GM18519 (cell line): ENCODE measurements around the gene GTSF1L.

Experiments
- ATAC-seq: cut with Tn5 transposase; IDR thresholded peaks from one replicate; pipeline ENCODE4 v1.9.1; 2021; ENCODE audit warnings: mild to moderate bottlenecking, moderate library complexity; ENCODE audit not compliant: unreplicated experiment, low FRiP score

Gene GTSF1L

DNA sequence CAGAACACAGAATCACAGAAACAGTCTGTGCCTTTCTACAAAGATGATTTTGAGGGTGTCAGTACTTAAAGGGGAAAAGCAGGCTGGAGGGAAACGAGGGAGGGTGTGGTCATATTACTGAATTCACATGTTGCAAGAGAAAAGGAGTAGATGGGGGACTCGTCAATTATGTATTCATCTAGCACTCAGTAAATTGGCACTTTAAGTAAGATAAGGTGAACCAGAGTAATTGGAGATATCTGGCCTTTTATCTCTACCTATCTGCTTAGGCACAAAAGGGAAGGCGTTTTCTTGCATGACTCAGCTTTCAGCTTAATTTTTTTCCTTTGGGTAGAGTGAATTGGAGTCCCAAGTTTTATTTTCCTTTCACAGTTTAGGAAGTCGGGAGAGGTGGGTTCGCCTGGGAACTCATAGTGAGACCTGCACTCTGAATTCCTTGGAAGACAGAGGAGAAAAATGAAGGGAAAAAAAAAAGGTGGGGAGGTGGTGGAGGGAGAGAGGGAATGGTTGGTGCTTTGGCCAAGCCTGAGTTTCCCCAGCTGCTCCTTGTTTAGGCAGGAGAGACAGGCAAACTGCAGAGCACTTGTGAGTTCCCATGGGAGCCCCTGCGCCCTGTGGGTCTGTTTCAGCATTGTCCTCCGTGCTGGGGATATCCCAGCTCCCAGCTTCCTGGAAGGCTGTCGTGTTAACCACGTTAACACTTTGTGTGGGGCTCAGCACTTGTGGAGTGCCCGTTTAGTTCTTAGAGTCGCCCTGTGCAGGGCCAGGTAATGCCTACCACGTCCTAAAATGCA, 19.7 kb upstream of the GTSF1L start:
- ATAC-seq, result no peak

DNA sequence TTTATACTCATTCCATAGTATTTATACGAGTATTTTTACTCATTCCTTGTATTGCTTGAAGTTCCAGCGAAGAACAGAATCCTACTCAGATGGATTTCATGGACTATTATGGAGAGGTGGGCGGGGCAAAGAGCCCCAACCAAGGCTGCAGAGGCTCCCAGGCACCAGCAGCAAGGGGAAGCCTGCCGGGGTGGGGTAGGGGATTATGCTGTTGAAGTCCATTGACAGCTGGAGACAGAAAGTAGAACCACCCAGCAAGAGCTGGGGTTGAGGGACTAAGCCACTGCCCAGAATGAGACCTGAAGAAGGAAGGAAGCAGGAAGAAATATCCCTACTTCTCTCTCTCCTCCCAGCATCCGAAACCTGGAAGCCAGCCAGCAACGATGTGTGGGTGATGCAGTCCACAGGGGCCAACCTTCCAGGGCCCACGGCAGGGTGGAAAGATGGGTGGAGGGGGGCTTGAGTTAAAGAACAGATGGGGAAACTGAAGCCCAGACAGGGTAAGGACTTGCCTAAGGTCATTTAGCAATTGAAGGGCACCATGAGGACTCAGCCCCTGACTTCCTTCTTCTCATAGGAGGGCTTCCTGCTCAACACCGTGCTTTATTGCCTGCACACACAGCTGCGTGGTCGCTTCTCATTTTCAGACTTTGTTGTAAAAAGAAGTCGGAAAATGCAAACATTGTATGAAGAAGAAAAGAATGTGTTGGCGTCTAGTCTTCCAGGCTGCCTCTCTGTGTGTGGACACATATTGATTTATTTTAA, 18.3 kb upstream of the GTSF1L start:
- no peak for ATAC-seq

- ATAC-seq, result no peak
Measured at GRCh38 chr20:43744151-43744611, 17.4 kb upstream of the GTSF1L start.

DNA sequence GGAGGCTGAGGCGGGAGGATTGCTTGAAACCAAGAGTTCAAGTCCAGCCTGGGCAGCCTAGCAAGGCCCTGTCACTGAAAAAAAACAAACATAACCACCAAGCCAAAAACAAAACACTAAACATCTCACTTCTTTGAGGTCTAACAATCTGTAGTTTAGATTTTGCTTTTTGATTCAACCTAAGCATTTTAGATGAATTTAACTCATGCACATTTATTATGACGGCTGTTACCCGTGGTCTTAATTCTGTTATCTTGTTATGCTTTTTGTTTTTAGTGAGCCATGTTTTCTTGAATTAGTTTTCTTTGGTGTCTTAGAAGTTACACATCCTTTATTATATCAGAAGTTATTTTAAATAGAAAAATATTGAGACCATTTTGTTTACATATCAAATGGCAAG, 13.8 kb upstream of the GTSF1L start:
- no peak for ATAC-seq

DNA sequence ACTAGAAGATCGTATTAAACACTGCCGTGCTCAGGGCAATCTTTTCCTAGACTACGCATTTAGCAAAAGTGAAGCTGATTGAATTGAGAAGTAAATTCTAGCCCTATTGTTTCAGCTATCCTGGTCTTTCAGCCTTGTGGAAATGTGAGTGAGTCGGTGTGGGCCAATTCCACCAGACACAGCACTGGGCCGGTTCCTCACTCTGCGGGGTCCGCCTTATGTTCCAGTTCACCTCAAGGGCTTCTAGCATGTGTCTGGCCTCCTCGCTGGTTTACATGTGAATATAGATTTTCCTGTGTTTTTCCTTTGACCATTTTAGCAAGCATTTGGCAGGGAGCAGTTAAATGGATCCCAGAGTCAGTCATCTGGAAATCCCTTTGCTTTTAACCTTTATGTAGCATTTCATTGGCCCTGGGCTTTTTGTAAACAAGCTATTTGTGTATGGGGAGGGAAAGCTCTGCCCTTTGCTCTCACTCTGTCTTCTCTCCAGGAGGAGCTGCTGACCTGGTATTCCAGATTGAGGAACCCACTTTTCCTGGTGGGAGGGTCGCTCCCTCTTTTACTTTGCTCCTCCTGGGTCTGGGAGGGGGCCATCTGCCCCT, 12.4 kb upstream of the GTSF1L start:
- no peak for ATAC-seq

DNA sequence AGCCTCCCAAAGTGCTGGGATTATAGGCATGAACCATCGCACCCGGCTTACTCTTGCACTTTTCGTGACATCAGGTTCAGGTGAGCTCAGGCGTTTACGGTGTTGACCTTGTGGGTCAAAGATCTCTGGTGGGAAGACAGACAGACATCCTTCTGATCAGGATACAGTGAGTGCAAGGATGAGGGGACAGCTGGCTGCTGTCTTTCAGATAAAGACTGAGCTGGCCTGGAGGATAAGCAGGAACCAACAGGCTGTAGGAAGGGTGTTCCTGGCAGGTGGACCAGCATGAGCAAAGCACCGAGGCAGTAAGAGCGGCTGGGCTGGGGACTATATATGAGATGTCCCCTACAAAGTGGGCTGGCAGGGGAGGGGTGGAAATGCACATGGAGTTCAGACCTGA, 11.1 kb upstream of the GTSF1L start:
- ATAC-seq, result no peak

DNA sequence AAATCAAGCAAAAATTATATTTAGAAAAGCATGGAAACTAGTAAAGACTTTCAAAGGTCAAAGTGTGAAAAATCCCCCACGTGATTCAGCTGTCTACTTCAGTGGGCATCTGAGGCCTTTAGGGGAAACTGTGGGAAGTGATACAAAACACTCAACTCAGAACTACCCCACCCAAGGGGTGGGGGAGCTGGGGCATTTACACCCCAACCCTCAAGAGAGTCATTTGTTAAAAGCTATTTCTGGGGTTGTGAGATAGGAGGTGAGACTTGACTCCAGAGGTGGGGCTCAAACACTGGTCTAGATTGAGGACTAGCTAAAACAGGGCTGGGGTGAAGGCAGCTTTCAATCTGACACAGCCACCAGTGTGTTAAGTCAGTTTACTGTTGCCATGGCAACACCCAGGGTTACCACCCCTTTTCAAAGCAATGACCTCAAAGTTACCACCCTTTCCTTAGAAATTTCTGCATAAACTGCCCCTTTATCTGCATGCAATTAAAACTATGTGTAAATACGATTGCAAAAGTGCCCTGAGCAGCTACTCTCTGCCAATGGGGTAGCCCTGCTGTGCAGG, 9.9 kb upstream of the GTSF1L start:
- ATAC-seq, result peak; percentile 63

DNA sequence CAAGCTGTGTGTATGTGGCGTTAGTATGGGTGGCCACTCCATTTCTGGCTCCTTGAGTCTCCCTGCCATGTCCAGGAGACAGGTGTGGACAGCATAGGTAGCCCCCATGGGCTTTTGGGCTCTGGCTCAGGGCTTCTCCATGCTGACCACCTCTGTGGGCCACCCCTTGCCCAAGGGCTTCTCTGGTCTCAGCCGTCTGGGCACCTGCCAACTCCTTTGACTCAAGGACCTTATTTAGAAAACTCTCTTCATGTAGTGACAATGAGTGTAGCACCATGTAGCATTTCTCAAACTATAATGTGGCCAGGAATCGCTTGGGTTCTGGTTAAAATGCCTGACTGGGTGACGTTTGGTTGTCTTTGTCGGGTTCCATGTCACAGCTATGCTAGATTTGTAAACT, 5.1 kb upstream of the GTSF1L start:
- ATAC-seq, result no peak

GRCh38 chr20:43731469-43731868, 4.7 kb upstream of the GTSF1L start:
- no peak for ATAC-seq

GRCh38 chr20:43728686-43729255, 2.0 kb upstream of the GTSF1L start:
- no peak for ATAC-seq

GRCh38 chr20:43727980-43728590, 1.3 kb upstream of the GTSF1L start:
- no peak for ATAC-seq

GRCh38 chr20:43726333-43726732, 469 bp downstream of the GTSF1L start:
- ATAC-seq, result no peak

DNA sequence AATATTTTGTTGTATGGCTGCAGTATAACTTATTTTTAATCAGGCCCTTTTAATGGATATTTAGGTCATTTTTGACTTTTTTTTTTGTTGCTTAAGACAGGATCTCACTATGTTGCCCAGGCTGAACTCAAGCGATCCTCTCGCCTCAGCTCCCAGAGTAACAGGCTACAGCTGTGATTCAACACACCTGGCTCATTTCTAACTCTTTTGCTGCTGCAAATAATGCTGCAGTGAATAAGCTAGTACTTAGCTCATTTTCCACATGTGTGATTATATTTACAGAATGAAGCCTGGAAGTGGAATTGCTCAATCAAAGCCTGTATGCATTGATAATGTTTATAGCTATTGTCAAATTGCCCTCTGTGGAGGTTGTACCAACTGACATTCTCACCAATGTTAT, 1.1 kb downstream of the GTSF1L start:
- no peak for ATAC-seq

- no peak for ATAC-seq
Measured at GRCh38 chr20:43724383-43724782, 2.4 kb downstream of the GTSF1L start.

- no peak for ATAC-seq
Measured at GRCh38 chr20:43723735-43724134, 3.1 kb downstream of the GTSF1L start.

- no peak for ATAC-seq
Measured at GRCh38 chr20:43723186-43723585, 3.6 kb downstream of the GTSF1L start.

DNA sequence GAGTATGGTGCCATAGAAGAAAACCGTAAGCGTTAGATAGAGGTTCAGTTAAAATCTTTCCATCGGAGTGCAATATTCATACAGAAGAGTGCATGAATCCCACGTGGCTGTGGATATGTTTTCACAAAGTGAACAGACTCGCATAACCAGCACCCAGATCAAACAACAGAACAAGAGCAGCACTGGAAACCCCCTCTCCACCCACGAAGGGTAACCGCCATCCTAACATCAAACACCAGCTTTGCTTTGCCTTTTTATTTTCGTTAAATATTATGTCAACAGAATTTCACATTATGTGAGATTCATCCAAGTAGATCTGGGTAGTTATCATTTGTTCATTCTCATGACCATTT, 4.7 kb downstream of the GTSF1L start:
- no peak for ATAC-seq

DNA sequence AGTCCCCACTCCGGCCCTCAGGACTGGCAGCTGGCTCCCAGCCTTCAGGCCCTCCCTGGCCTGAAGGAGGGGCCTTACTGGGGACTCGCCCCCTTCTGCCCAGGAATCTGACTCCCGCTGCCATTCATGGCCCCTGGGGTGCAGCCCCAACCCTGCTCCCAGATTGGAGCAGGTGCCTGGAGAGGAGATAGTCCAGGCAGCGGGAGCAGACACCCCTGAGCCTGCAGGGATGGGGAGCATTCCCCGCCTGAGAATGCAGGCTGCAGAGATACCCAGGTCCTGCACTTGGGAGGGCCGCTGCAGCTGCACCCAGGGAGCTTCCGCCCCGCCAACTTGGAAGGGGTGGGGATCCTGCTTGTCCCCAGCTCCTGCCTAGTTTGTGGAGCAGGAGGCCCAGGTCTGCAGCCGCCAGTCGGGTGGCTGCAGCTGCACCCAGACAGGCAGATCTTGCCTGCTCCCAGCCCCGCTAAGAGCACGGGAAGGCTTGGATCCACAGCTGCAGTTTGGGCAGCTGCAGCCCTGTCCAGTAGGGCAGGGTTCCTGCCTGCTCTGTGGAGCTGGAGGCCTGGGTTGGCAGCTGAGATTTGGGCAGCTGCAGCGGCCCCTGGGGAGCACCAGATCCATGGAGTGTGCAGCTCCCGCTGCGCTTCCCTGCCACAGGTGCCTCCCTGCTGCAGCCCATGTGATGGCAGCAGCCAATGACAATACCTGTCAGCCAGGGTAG, 5.2 kb downstream of the GTSF1L start:
- no peak for ATAC-seq

DNA sequence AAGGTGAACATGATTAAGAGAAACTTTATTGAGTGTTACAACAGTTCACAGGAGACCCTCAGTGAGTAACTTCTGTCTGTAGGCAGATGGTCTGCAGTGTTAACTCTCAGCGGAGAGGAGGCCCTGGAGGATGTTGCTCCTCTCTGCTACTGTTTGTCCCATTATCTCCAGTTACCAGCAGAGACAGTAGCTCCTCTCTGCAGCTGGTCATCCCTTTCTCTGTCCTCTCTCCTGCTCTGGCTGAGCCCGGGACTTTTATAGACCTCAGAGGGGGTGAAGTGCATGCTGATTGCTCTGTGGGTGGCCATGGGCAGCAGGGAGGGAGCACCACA, 5.7 kb downstream of the GTSF1L start:
- ATAC-seq, result no peak

DNA sequence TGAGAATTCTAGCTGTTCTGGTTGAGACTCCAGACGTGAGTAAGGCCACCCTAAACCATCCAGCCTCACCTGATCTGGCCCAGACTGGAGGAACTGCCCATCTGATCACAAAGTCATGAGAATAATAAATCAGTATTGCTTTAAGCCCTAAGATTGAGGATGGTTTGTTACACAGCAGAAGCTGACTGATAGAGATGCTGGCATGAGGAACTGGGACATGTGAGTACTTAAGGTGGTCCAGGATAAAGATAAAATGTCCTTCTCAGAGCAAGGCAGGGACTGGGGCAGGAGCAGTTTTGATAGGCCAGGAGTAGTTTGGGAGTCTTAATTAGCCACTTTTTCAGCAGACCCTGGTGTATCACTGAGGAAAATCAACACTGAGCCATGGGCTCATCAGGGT, 6.8 kb downstream of the GTSF1L start:
- no peak for ATAC-seq
